HEK293 (cell line): Measurements from ENCODE around the gene CPXM2.

Source experiments
- CTCF ChIA-PET: fragments of 350-600 bp; formaldehyde crosslinking; extraction: SDS; loops from one replicate; lab custom pipeline; 2021; ENCODE audit warnings: antibody characterized with exemption; lab: Yijun Ruan, JAX
- POLR2A ChIA-PET: fragments of 300-600 bp; formaldehyde crosslinking; extraction: SDS; loops from one replicate; lab custom pipeline; 2020; ENCODE audit warnings: antibody characterized with exemption, inconsistent platforms; lab: Yijun Ruan, JAX
- H3K27ac ChIP-seq: fragments of 200-500 bp; sonication (Bioruptor generic); 2 replicates; pipeline ENCODE4 v1.5.1; 2014; ENCODE audit warnings: low read depth, low read length, control low read depth, inconsistent platforms; ENCODE audit errors: extremely low read depth
- H3K36me3 ChIP-seq, 2 experiments: fragments of 200-500 bp in 1 of 2; sonication (Bioruptor generic) in 1 of 2; 1 replicate in 1 of 2; 2 replicates in 1 of 2; pipeline ENCODE4 v1.5.1; 2014 to 2017; ENCODE audit warnings: inconsistent platforms in 2 of 2, low read length in 2 of 2; ENCODE audit not compliant: control insufficient read depth in 2 of 2, insufficient read depth in 1 of 2
- H3K4me1 ChIP-seq: fragments of 200-500 bp; sonication (Bioruptor generic); 2 replicates; pipeline ENCODE4 v1.5.1; 2014; ENCODE audit warnings: mild to moderate bottlenecking, low read length, inconsistent platforms; ENCODE audit not compliant: control insufficient read depth, insufficient read depth
- H3K4me3 ChIP-seq: 2 replicates; pipeline ENCODE4 v1.5.1; 2011; ENCODE audit warnings: low read depth, mild to moderate bottlenecking, control low read depth, low read length, moderate library complexity
- H3K9me3 ChIP-seq: fragments of 200-500 bp; sonication (Bioruptor generic); 2 replicates; pipeline ENCODE4 v1.5.1; 2014; ENCODE audit warnings: low read depth, low read length, inconsistent platforms; ENCODE audit not compliant: control insufficient read depth, insufficient read depth
- GLIS2 ChIP-seq: fragments of 450-650 bp; formaldehyde crosslinking; IDR thresholded peaks from 2 replicates; pipeline ENCODE4 v1.5.1; 2016; ENCODE audit warnings: missing biosample characterization, missing genetic modification characterization
- IKZF3 ChIP-seq: fragments of 450-650 bp; IDR thresholded peaks from 2 replicates; pipeline ENCODE4 v1.5.0; 2018; ENCODE audit warnings: missing biosample characterization, mild to moderate bottlenecking, missing genetic modification characterization, moderate library complexity
- MYNN ChIP-seq: fragments of 450-650 bp; formaldehyde crosslinking; IDR thresholded peaks from 2 replicates; pipeline ENCODE4 v1.5.1; 2016; ENCODE audit warnings: missing biosample characterization, missing genetic modification characterization, borderline replicate concordance
- SALL2 ChIP-seq: fragments of 450-650 bp; formaldehyde crosslinking; IDR thresholded peaks from 2 replicates; pipeline ENCODE4 v1.5.0; 2017; ENCODE audit warnings: missing biosample characterization, mild to moderate bottlenecking, missing genetic modification characterization, borderline replicate concordance
- SCRT1 ChIP-seq: fragments of 450-650 bp; formaldehyde crosslinking; IDR thresholded peaks from 2 replicates; pipeline ENCODE4 v1.5.1; 2016; ENCODE audit warnings: missing biosample characterization, missing genetic modification characterization, borderline replicate concordance
- SCRT2 ChIP-seq: fragments of 450-650 bp; formaldehyde crosslinking; IDR thresholded peaks from 2 replicates; pipeline ENCODE4 v1.5.1; 2016; ENCODE audit warnings: missing biosample characterization, missing genetic modification characterization
- SP3 ChIP-seq: fragments of 450-650 bp; formaldehyde crosslinking; IDR thresholded peaks from 2 replicates; pipeline ENCODE4 v1.5.1; 2016; ENCODE audit warnings: missing biosample characterization, missing genetic modification characterization
- SP7 ChIP-seq: fragments of 450-650 bp; formaldehyde crosslinking; IDR thresholded peaks from 2 replicates; pipeline ENCODE4 v1.5.1; 2016; ENCODE audit warnings: missing biosample characterization, missing genetic modification characterization
- ZFP37 ChIP-seq: fragments of 450-650 bp; formaldehyde crosslinking; IDR thresholded peaks from 2 replicates; pipeline ENCODE4 v1.5.1; 2016; ENCODE audit warnings: missing biosample characterization, missing genetic modification characterization
- ZNF223 ChIP-seq: fragments of 450-650 bp; formaldehyde crosslinking; IDR thresholded peaks from 2 replicates; pipeline ENCODE4 v1.5.1; 2016; ENCODE audit warnings: missing biosample characterization, missing genetic modification characterization
- ZNF366 ChIP-seq: fragments of 450-650 bp; formaldehyde crosslinking; conservative IDR thresholded peaks from 2 replicates; pipeline ENCODE4 v1.5.1; 2016; ENCODE audit warnings: missing biosample characterization, missing genetic modification characterization
- ZNF416 ChIP-seq: fragments of 450-650 bp; formaldehyde crosslinking; IDR thresholded peaks from 2 replicates; pipeline ENCODE4 v1.5.1; 2016; ENCODE audit warnings: missing biosample characterization, missing genetic modification characterization
- ZNF544 ChIP-seq: fragments of 450-650 bp; formaldehyde crosslinking; IDR thresholded peaks from 2 replicates; pipeline ENCODE4 v1.5.0; 2017; ENCODE audit warnings: missing biosample characterization, missing genetic modification characterization
- ZNF658 ChIP-seq: fragments of 450-650 bp; formaldehyde crosslinking; IDR thresholded peaks from 2 replicates; pipeline ENCODE4; 2016; ENCODE audit warnings: missing biosample characterization, missing genetic modification characterization
- ZNF660 ChIP-seq: fragments of 450-650 bp; IDR thresholded peaks from 2 replicates; pipeline ENCODE4 v1.5.1; 2018; ENCODE audit warnings: missing biosample characterization, mild to moderate bottlenecking, missing genetic modification characterization
- ZNF747 ChIP-seq: fragments of 450-650 bp; formaldehyde crosslinking; IDR thresholded peaks from 2 replicates; pipeline ENCODE4 v1.5.1; 2016; ENCODE audit warnings: missing biosample characterization, missing genetic modification characterization
- ZNF777 ChIP-seq: fragments of 450-650 bp; formaldehyde crosslinking; IDR thresholded peaks from 2 replicates; pipeline ENCODE4 v1.5.1; 2017; ENCODE audit warnings: missing biosample characterization, missing genetic modification characterization, borderline replicate concordance
- TF ChIP-seq, protein P1 (sequence below): fragments of 450-650 bp; formaldehyde crosslinking; conservative IDR thresholded peaks from 2 replicates; pipeline ENCODE4 v1.5.1; 2016; ENCODE audit warnings: low read depth, missing biosample characterization, missing genetic modification characterization
- TF ChIP-seq, protein P2 (sequence below): IDR thresholded peaks from 2 replicates; pipeline ENCODE4 v1.6.1; 2011; ENCODE audit warnings: mild to moderate bottlenecking, low read depth, low read length, borderline replicate concordance
- TF ChIP-seq, protein P3 (sequence below): fragments of 450-650 bp; formaldehyde crosslinking; IDR thresholded peaks from 2 replicates; pipeline ENCODE4 v1.5.1; 2016; ENCODE audit warnings: missing biosample characterization, missing genetic modification characterization, low read depth

The CPXM2 gene

DNA sequence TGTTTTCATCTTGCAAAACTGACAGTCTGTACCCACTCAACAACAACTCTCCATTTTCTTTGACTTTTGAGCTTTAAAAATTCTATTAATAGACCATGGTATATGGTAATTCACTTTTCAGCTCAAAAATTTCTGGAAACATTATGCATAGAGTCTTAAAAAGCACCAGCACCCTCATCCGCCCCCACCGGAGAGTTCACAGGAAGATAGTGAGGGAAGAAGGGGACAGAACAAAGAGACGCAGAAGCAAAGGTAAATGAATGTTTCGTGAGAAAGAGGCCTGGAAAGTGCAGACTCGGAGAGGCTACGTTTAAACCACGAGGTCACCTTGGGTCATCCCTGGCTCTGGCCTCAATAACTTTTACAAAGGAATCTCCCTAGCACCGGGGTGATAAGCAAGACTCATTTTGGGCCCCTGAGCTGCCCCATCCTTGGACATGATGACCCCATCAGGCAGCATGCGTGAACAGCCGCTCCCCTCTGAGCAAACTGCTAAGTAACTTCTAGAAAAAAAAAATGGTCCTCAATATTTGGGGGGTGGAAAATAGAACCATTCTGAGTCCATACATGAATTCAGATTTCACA is 96.3 kb downstream of the CPXM2 start:
- H3K4me1 ChIP-seq, result no peaks in the 10 kb centered on the region
- ChIA-PET POLR2A (no interaction called here), CTCF (interaction anchor here (0.6 kb wide), 1 partner anchor 281 kb away, joined by 3 read pairs; no protein-coding TSS in a partner anchor)
- TF ChIP-seq SALL2 (tag by site-specific recombination), result no peak
- H3K4me3 ChIP-seq, result no peak overlapping the region
- H3K36me3 ChIP-seq, result no peaks in the 10 kb centered on the region
- H3K27ac ChIP-seq, result no peak overlapping the region
- H3K9me3 ChIP-seq, result no peaks in the 10 kb centered on the region

DNA sequence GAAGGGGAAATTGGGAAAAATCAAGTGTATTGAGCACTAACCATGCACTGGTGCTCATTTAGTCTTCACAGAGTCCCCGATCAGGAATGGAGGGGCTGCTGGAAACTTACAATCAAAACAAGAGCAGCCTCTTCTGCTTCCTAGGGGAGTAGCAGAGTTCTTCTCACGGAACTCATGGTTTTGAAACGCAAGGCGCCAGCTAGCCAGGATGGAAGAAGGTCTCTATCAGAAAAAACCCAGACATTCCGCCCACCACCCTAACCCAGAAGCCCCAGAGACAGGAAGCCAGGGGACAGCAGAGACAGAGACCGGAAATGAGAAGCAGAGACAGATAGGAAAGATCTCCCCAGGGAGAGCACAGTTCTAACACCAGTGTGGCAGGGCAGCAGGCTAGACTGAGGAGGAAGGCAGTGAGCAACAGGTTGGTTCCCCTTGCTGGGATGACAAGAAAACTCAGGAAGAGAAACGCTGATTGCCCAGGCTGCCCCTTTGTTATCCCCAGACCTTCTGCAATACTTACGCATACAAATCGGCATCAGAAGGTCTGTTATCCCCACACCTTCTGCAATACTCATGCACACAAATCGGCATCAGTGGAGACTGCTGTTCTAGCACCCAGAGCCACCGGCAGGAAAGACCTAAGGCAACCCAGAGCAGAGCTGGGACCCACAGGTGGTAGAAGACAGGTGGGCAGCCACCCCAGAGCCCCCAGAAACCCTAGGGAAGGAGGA is 99.2 kb downstream of the CPXM2 start:
- Histone ChIP-seq H3K4me1 (no peaks in the 10 kb centered on the region), H3K9me3 (no peaks in the 10 kb centered on the region), H3K27ac (no peak overlapping the region), H3K36me3 (no peaks in the 10 kb centered on the region), H3K4me3 (no peak overlapping the region)
- CTCF ChIA-PET, result no interaction called here
- TF ChIP-seq, protein P1, sequence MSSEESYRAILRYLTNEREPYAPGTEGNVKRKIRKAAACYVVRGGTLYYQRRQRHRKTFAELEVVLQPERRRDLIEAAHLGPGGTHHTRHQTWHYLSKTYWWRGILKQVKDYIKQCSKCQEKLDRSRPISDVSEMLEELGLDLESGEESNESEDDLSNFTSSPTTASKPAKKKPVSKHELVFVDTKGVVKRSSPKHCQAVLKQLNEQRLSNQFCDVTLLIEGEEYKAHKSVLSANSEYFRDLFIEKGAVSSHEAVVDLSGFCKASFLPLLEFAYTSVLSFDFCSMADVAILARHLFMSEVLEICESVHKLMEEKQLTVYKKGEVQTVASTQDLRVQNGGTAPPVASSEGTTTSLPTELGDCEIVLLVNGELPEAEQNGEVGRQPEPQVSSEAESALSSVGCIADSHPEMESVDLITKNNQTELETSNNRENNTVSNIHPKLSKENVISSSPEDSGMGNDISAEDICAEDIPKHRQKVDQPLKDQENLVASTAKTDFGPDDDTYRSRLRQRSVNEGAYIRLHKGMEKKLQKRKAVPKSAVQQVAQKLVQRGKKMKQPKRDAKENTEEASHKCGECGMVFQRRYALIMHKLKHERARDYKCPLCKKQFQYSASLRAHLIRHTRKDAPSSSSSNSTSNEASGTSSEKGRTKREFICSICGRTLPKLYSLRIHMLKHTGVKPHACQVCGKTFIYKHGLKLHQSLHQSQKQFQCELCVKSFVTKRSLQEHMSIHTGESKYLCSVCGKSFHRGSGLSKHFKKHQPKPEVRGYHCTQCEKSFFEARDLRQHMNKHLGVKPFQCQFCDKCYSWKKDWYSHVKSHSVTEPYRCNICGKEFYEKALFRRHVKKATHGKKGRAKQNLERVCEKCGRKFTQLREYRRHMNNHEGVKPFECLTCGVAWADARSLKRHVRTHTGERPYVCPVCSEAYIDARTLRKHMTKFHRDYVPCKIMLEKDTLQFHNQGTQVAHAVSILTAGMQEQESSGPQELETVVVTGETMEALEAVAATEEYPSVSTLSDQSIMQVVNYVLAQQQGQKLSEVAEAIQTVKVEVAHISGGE, result no peak
- TF ChIP-seq ZNF544 (tag by site-specific recombination) (no peak), SCRT2 (tag by site-specific recombination) (peak; percentile 79), SCRT1 (0 out of 2 replicates have a peak, but pooled peaks have one; percentile 27)
- POLR2A ChIA-PET, result no interaction called here

DNA sequence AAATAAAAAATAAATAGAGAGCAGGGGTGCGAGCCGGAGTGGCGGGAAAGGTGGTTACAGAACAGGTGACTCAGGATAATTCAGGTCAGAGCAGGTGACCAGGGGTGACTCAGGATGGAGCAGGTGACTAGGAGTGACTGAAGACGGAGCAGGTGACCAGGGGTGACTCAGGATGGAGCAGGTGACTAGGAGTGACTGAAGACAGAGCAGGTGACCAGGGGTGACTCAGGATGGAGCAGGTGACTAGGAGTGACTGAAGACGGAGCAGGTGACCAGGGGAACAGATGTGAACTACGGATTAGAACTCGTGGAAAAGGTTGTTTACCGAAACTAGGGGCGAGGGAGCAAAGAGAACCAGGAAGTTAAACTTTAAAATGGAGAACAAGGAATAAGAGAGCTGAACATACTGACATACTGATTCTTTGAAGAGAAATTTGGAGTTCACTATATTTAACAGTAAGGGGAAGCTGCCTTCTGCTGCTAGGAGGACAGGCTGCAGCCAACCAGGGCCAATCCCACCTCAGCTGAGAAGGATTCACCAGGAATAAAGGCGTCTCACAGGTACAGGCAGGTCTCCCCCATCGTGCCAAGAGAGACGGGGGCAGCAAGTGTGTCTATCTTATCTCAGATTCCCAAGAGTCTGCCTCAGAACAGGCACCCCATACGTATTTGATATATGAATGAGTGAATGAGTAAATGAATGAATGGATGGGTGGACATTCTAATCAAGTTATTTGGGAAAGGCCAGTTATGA is 101.3 kb downstream of the CPXM2 start:
- no peak overlapping the region for H3K27ac ChIP-seq
- H3K36me3 ChIP-seq, result no peaks in the 10 kb centered on the region
- POLR2A ChIA-PET, result no interaction called here
- CTCF ChIA-PET, result no interaction called here
- TF ChIP-seq SP3 (tag by site-specific recombination) (0 out of 2 replicates have a peak, but pooled peaks have one; percentile 20), MYNN (tag by site-specific recombination) (no peak), ZNF366 (tag by site-specific recombination) (peak; percentile 68)
- H3K4me1 ChIP-seq, result no peaks in the 10 kb centered on the region
- no peaks in the 10 kb centered on the region for H3K9me3 ChIP-seq
- H3K4me3 ChIP-seq, result no peak overlapping the region

DNA sequence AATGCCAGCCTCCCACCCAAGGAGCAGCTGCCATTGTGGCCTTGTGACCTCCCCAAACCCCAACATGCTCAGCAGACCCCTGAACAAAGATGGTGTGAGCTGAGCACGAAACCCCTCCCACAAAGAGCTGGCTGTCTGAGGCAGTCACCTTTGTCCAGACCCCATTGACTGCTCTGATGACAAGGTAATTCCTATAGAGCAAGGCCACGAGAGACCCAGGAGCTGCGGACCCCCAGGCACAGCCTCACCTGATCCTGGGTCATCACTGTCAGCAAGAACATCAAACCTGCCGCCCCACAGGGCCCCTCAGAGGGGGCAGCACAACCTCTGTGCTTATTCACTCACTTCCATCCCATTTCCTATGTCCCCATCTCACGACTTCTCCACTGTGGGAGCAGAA is 102.6 kb downstream of the CPXM2 start:
- Histone ChIP-seq H3K36me3 (no peaks in the 10 kb centered on the region), H3K9me3 (no peaks in the 10 kb centered on the region), H3K4me3 (no peak overlapping the region), H3K27ac (no peak overlapping the region)
- TF ChIP-seq ZFP37 (tag by site-specific recombination) (no peak), GLIS2 (tag by site-specific recombination) (no peak), ZNF747 (tag by site-specific recombination) (no peak), ZNF416 (tag by site-specific recombination) (no peak), SP7 (tag by site-specific recombination) (no peak), ZNF660 (tag by site-specific recombination) (no peak), ZNF223 (tag by site-specific recombination) (no peak), ZNF777 (tag by site-specific recombination) (no peak), ZNF658 (no peak), IKZF3 (tag by site-specific recombination) (no peak)
- TF ChIP-seq, protein P2, sequence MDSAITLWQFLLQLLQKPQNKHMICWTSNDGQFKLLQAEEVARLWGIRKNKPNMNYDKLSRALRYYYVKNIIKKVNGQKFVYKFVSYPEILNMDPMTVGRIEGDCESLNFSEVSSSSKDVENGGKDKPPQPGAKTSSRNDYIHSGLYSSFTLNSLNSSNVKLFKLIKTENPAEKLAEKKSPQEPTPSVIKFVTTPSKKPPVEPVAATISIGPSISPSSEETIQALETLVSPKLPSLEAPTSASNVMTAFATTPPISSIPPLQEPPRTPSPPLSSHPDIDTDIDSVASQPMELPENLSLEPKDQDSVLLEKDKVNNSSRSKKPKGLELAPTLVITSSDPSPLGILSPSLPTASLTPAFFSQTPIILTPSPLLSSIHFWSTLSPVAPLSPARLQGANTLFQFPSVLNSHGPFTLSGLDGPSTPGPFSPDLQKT, result no peak
- TF ChIP-seq, protein P3, sequence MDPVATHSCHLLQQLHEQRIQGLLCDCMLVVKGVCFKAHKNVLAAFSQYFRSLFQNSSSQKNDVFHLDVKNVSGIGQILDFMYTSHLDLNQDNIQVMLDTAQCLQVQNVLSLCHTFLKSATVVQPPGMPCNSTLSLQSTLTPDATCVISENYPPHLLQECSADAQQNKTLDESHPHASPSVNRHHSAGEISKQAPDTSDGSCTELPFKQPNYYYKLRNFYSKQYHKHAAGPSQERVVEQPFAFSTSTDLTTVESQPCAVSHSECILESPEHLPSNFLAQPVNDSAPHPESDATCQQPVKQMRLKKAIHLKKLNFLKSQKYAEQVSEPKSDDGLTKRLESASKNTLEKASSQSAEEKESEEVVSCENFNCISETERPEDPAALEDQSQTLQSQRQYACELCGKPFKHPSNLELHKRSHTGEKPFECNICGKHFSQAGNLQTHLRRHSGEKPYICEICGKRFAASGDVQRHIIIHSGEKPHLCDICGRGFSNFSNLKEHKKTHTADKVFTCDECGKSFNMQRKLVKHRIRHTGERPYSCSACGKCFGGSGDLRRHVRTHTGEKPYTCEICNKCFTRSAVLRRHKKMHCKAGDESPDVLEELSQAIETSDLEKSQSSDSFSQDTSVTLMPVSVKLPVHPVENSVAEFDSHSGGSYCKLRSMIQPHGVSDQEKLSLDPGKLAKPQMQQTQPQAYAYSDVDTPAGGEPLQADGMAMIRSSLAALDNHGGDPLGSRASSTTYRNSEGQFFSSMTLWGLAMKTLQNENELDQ (tag by site-specific recombination), result no peak
- TF ChIP-seq, all 188 proteins: peak for 0
- no peaks in the 10 kb centered on the region for H3K4me1 ChIP-seq
- ChIA-PET POLR2A (no interaction called here), CTCF (no interaction called here)
